ACHN (cell line): Measurements from ENCODE around the gene PTPRG.

Experiments used
- DNase-seq: peaks from one replicate; pipeline ENCODE4 v3.0.0-alpha.2; 2015
- in situ Hi-C: cut with HindIII; loops from 2 replicates; pipeline ENCODE4 v1.10.0; 2017; ENCODE audit warnings: low sequenced_read_pairs, low pct_ligation_motif_present, low pct_unique_long_range_greater_than_20kb

Gene PTPRG

GRCh38 chr3:61793056-61793455 is 231.7 kb downstream of the PTPRG start:
- in situ Hi-C loops, result no loop called here
- DNase-seq, result no peak

GRCh38 chr3:61793521-61793920 is 232.2 kb downstream of the PTPRG start:
- no peak for DNase-seq
- in situ Hi-C loops, result no loop called here

GRCh38 chr3:61794341-61794740 is 233.0 kb downstream of the PTPRG start:
- no peak for DNase-seq
- in situ Hi-C loops, result no loop called here

DNA sequence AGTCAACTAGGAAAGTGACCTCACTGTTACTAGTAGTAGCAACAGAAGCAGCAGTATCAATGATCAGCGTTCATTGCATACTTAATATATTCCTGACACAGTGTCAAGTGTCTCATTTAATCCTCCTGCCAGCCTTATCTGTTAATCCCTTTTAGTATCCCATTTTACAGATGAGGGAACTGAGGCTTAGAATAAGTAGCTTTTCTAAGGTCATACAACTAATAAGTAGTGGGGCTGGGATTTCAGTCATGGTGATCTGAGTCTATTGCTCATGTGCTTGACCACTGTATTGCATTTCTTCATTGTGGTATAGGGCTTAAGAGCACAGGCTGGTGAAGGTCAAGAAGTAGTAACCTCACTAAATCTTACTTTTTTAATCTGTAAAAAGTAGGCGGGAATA is 233.6 kb downstream of the PTPRG start:
- in situ Hi-C loops, result no loop called here
- no peak for DNase-seq

DNA sequence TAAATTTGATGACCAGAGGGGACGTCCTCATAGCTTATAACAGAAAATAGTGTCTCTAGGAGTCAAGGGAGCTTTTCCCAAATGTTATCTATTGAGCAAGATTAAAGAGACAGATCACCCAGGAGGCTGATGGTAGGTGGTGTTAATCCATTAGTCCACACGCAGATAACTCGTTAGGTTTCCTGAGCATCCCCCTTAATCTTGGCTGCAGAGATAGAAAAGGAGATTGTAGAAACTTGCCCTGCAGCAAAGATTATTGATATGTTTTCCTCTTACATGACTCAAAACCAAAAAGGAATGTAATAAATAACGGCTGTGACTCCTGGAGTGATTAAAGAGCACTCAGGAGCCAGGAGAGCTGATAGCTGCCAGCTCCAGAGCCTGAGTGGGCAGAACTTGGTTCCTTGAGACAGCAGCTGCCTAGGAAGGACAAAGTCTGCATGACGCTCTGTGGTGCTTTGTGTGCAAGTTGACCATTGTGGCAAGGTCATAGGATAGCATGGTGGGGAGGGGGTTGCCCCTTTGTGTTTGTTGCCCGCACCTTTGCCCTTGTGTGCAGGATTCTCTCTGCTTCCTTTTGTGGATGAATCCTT is 234.8 kb downstream of the PTPRG start:
- in situ Hi-C loops, result no loop called here
- no peak for DNase-seq

GRCh38 chr3:61796911-61797310 is 235.5 kb downstream of the PTPRG start:
- no peak for DNase-seq
- in situ Hi-C loops, result no loop called here

- DNase-seq, result no peak
- in situ Hi-C loops, result no loop called here
Observed at GRCh38 chr3:61802772-61803171, 241.4 kb downstream of the PTPRG start.

- in situ Hi-C loops, result no loop called here
- DNase-seq, result no peak
Observed at GRCh38 chr3:61803983-61804382, 242.6 kb downstream of the PTPRG start.

- DNase-seq, result no peak
- in situ Hi-C loops, result no loop called here
Observed at GRCh38 chr3:61804782-61805181, 243.4 kb downstream of the PTPRG start.

DNA sequence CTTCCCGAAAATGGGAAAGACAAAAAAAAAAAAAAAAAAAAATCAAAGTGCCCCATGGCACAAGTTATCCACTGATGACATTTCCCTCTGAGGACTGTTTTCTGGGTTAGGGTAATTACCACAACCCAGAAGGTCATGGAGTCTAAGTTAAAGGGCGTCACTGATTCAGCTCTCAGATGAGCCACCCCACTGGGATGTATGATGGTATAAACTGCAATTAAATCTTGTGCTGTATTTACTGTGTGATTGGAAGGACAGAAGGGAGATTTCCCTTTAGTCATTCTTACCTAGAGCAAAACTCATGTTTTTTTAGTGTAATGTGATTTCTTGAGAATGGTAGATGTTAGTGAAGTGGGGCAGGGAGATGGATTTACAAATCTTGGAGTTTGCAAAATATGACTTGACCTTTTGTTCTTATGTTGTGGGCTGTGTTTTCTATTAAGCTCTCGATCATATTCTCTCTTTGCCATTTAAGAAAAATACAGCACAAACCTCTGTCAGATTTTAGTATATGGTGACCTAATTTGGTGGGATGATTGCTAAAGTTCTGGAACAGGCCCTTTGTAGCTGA is 244.2 kb downstream of the PTPRG start:
- no peak for DNase-seq
- in situ Hi-C loops, result no loop called here

GRCh38 chr3:61806810-61807209 is 245.4 kb downstream of the PTPRG start:
- in situ Hi-C loops, result no loop called here
- DNase-seq, result no peak

- DNase-seq, result no peak
- in situ Hi-C loops, result no loop called here
Observed at GRCh38 chr3:61807865-61808276, 246.5 kb downstream of the PTPRG start.

GRCh38 chr3:61808526-61808925 is 247.2 kb downstream of the PTPRG start:
- DNase-seq, result no peak
- in situ Hi-C loops, result no loop called here

DNA sequence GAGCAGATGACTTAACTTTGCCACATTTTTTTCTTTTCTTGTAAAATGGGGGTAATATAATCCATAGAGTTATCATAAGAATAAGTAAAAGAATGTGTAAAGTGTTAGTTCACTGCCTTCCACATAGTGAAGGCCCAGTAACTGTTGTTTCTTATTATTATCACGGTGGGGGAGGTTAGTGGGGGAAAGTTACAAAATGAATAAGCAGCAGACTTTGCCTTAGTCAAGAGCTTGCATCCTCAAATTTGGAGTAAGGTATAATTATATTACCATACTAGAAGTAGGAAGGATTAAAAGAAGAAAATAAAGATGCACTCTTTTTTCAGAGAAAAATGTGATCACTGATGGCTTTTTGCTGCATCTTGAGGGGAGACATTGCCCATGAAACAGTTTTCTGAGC is 247.6 kb downstream of the PTPRG start:
- in situ Hi-C loops, result no loop called here
- DNase-seq, result no peak

DNA sequence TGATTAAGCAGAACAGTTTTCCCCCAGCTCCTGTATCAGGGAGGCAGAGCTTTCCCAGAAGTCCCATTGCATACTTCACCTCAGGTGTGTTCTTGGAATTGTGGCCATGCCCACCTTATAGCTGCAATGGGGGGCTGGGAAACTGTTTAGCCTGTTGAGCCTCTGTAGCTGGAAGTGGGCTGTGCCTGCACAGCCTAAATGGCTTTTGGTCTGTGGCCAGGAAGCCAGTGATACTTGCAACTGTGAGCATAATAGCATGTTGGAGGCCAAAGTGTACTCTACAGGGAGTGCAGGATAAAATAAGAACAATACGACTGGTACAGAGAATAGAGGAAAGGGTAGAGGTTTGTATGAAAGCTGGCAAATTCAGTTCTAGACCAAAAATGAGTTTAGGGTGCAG is 248.5 kb downstream of the PTPRG start:
- in situ Hi-C loops, result no loop called here
- no peak for DNase-seq

DNA sequence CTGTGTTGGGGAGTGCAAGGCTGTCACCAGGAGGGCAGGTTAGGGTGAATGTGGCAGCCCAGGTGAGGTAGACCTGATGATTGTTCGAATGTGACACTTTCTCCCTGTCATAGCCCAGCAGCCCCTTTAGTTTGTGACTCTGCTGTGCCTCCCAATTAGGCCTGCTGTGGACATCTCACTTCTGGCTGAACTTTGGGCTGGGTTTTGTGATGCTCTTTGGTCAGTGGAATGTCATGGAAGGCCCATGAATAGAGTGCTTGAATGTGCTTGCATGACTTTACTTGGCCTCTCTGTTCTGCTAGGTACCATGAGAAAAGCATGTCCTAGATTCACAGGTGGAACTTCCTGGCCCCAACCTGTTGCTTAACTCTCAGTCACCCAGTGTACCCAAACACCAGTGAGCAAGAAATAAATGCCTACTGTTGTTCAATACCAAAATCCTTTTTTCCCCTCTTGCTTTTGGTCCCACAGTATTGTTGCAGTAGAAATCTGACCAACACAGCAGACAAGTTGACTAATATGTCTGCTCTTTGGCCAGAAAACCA is 249.7 kb downstream of the PTPRG start:
- no peak for DNase-seq
- in situ Hi-C loops, result no loop called here

DNA sequence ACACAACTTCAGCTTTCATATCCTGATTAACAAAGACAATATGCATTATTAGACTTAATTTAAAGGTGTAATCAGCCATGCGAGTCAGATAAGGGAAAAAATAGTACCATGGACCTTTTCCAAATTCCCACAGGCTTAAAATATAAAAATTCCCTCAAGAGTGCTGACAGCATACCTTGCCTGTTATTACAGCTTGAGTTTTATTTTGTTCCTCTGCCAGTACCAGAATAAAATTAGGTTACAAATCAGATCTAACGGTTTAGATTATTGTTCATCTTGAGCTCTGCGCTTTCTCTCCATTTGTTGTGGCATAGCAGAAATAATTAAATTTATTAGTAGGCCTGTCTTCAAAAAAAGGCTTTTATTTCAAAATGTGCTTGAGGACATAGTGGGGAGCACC is 250.3 kb downstream of the PTPRG start:
- in situ Hi-C loops, result no loop called here
- DNase-seq, result no peak

- in situ Hi-C loops, result no loop called here
- DNase-seq, result no peak
Observed at GRCh38 chr3:61812085-61812484, 250.7 kb downstream of the PTPRG start.

- DNase-seq, result no peak
- in situ Hi-C loops, result no loop called here
Observed at GRCh38 chr3:61812517-61812916, 251.1 kb downstream of the PTPRG start.

DNA sequence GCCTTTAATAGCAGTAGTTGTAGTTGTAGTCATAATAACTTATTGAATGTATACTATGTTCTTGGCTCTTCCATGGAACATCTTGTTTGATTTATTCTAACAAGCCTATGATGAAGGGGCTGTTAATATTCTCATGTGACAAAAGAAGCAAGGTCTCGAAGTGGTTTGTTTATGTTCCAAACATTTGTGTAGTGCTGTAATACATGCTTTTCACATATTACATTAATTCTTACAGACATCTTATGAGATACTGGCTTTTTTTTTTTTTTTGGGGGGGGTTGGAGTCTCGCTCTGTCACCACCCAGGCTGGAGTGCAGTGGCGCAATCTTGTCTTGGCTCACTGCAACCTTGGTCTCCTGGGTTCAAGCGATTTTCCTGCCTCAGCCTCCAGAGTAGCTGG is 252.3 kb downstream of the PTPRG start:
- in situ Hi-C loops, result no loop called here
- DNase-seq, result no peak
